Adrenal gland (tissue), 5 donors: ENCODE measurements around the gene MPPED1.

Source experiments
- CTCF ChIP-seq, 6 experiments: fragments of 450-650 bp in 4 of 6; fragments of 200-600 bp in 2 of 6; sonication (generic) in 1 of 6; IDR thresholded peaks; 1 replicate in 5 of 6; 2 replicates in 1 of 6; pipeline versions ENCODE4 v1.5.1 to v1.8.0; 2016 to 2021; ENCODE audit warnings: antibody characterized with exemption in 6 of 6, mild to moderate bottlenecking in 2 of 6, moderate library complexity in 1 of 6
- POLR2A ChIP-seq, 2 donors: fragments of 450-650 bp; IDR thresholded peaks; one replicate each; pipeline ENCODE4 v1.6.1; 2017; ENCODE audit warnings: antibody characterized with exemption in 2 of 2, mild to moderate bottlenecking in 2 of 2, moderate library complexity in 1 of 2
- donor health status: DM: no; HTN: no; CAD: no.

GRCh38 chr22:43429426-43429825, 17.6 kb downstream of the MPPED1 start:
- no peak for TF ChIP-seq POLR2A (IDR thresholded peaks at IDR 0.05)
- no peak for TF ChIP-seq CTCF (IDR thresholded peaks at IDR 0.05)
